Hepatocyte (in vitro differentiated cells): ENCODE measurements around the gene TRPM1. TPM values are rescaled to one million over a fixed set of nuclear protein-coding genes. Genes with fewer than 3 reads are reported as not detected.

ENCODE experiments used
- DNase-seq: peaks from one replicate; pipeline ENCODE4 v3.0.0-alpha.2; 2016; ENCODE audit warnings: low spot score
- H2AFZ ChIP-seq: fragments of 200-600 bp; sonication (generic); 2 replicates; pipeline ENCODE4 v1.6.0; 2016; ENCODE audit warnings: antibody characterized with exemption, mild to moderate bottlenecking
- H3K27ac ChIP-seq: fragments of 200-600 bp; sonication (generic); 2 replicates; pipeline ENCODE4 v1.5.1; 2016; ENCODE audit warnings: mild to moderate bottlenecking
- H3K27me3 ChIP-seq: fragments of 200-600 bp; sonication (generic); 2 replicates; pipeline ENCODE4 v1.6.1; 2016
- H3K36me3 ChIP-seq: fragments of 200-600 bp; sonication (generic); replicated peaks from 2 replicates; pipeline ENCODE4 v1.5.1; 2016; ENCODE audit warnings: low read depth; ENCODE audit not compliant: insufficient read depth
- H3K4me1 ChIP-seq: fragments of 200-600 bp; sonication (generic); 2 replicates; pipeline ENCODE4 v1.5.1; 2016; ENCODE audit warnings: mild to moderate bottlenecking, moderate library complexity; ENCODE audit not compliant: insufficient read depth
- H3K4me2 ChIP-seq: fragments of 200-600 bp; sonication (generic); 2 replicates; pipeline ENCODE4 v1.6.0; 2016
- H3K4me3 ChIP-seq: fragments of 200-600 bp; sonication (generic); 2 replicates; pipeline ENCODE4 v1.5.1; 2016; ENCODE audit warnings: mild to moderate bottlenecking
- H3K79me2 ChIP-seq: fragments of 200-600 bp; sonication (generic); 2 replicates; pipeline ENCODE4 v1.6.0; 2017; ENCODE audit warnings: mild to moderate bottlenecking
- H3K9me2 ChIP-seq: fragments of 200-600 bp; sonication (generic); replicated peaks from 2 replicates; pipeline ENCODE4 v1.6.0; 2017; ENCODE audit warnings: mild to moderate bottlenecking; ENCODE audit not compliant: insufficient read depth
- H3K9me3 ChIP-seq: fragments of 200-600 bp; sonication (generic); 2 replicates; pipeline ENCODE4 v1.5.1; 2016; ENCODE audit warnings: low read depth, mild to moderate bottlenecking
- H4K20me1 ChIP-seq: fragments of 200-600 bp; sonication (generic); 2 replicates; pipeline ENCODE4 v1.6.0; 2016; ENCODE audit warnings: mild to moderate bottlenecking; ENCODE audit not compliant: insufficient read depth, poor library complexity, severe bottlenecking
- CTCF ChIP-seq: fragments of 200-600 bp; sonication (generic); IDR thresholded peaks from 2 replicates; pipeline ENCODE4 v1.5.1; 2016; ENCODE audit warnings: antibody characterized with exemption, mild to moderate bottlenecking; ENCODE audit not compliant: poor library complexity
- EZH2 ChIP-seq: fragments of 200-600 bp; sonication (generic); IDR thresholded peaks from 2 replicates; pipeline ENCODE4 v1.6.1; 2016; ENCODE audit warnings: antibody characterized with exemption, mild to moderate bottlenecking, borderline replicate concordance
- EZH2phosphoT487 ChIP-seq: fragments of 200-600 bp; sonication (generic); IDR thresholded peaks from one replicate; pipeline ENCODE4 v1.6.1; 2018; ENCODE audit warnings: antibody characterized with exemption, mild to moderate bottlenecking, low read depth, moderate library complexity; ENCODE audit not compliant: unreplicated experiment, severe bottlenecking
- WGBS: methylation state at CpG from one replicate; pipeline ENCODE4 v1.1.6; 2016; ENCODE audit warnings: low lambda C conversion rate; ENCODE audit errors: missing lambda C conversion rate; 5-methylcytosine and 5-hydroxymethylcytosine counted together
- polyA plus RNA-seq: library from polyadenylated mRNA; unstranded; fragments of >200 nt; fragmentation: Nextera tagmentation; extraction: Ambion mirVana; gene quantifications from 2 replicates; pipeline ENCODE4 v1.2.1, GENCODE V29; 2016
- total RNA-seq: library from RNA; depleted of rRNA; stranded (reverse); fragments of >200 nt; gene quantifications from 2 replicates; pipeline ENCODE4 v1.2.3, GENCODE V29; 2014

Gene TRPM1
- total RNA-seq (not detected in 2 replicates), polyA plus RNA-seq (not detected in 2 replicates)

GRCh38 chr15:31101262-31102038 lies at the start of gene TRPM1:
Gene TRPM1, minus strand, starts transcription at chr15:31101725. Its CDS starts 20,370 bp downstream, at chr15:31081355.
- H3K4me2 ChIP-seq, result no peak within 1 kb of the TSS
- DNase-seq, result no peak

DNA sequence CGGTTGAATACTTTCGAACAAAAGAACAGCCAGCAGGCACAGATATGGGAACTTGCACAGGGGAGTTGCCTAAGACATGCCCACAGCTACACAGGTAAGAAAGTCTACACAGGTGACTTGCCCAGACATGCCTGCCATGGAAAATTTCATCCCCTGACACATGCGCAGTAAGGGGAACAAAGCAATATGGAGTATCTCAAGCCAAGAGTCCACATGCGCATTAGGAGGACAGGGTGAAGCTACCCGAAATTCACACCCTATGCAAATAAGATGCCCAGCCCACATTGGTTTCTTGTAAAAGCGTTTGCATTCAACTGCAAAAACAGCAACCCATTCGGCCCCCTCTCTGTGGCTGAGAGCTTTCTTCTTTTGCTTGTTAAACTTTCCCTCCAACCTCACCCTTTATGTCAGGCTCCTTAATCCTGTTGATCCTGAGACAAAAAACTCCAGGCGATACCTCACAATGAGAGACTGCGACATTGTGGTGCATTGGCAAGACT lies 49.3 kb upstream of the TRPM1 start:
- WGBS, result 73% methylated on average over 9 of the region's 9 CpGs
- no peak for DNase-seq
- Histone ChIP-seq H3K9me2 (no peaks in the 10 kb centered on the region), H3K4me3 (no peak overlapping the region), H3K9me3 (no peaks in the 10 kb centered on the region), H3K79me2 (no peaks in the 10 kb centered on the region), H3K27me3 (no peaks in the 10 kb centered on the region), H2AFZ (no peak overlapping the region), H3K27ac (no peak overlapping the region), H3K4me2 (no peak overlapping the region), H3K36me3 (no peaks in the 10 kb centered on the region), H4K20me1 (no peaks in the 10 kb centered on the region), H3K4me1 (no peaks in the 10 kb centered on the region)
- TF ChIP-seq CTCF (no peak), EZH2 (no peak), EZH2phosphoT487 (no peak)

More at GRCh38 chr15:31101262-31102038, at the start of gene TRPM1:
- WGBS, result 75% methylated on average over 5 of the region's 5 CpGs
- no peak within 1 kb of the TSS for H3K4me3 ChIP-seq
- no peaks in the 10 kb centered on the region for H4K20me1 ChIP-seq
- H3K9me2 ChIP-seq, result no peaks in the 10 kb centered on the region
- H3K27ac ChIP-seq, result no peak within 1 kb of the TSS
- no peaks in the 10 kb centered on the region for H3K9me3 ChIP-seq
- H3K27me3 ChIP-seq, result no peaks in the 10 kb centered on the region
- H3K36me3 ChIP-seq, result no peaks in the 10 kb centered on the region
- TF ChIP-seq CTCF (no peak), EZH2phosphoT487 (no peak), EZH2 (no peak)
- no peak within 1 kb of the TSS for H2AFZ ChIP-seq
- H3K4me1 ChIP-seq, result peaks cover 12% of the 10 kb centered on the region
- H3K79me2 ChIP-seq, result no peaks in the 10 kb centered on the region

DNA sequence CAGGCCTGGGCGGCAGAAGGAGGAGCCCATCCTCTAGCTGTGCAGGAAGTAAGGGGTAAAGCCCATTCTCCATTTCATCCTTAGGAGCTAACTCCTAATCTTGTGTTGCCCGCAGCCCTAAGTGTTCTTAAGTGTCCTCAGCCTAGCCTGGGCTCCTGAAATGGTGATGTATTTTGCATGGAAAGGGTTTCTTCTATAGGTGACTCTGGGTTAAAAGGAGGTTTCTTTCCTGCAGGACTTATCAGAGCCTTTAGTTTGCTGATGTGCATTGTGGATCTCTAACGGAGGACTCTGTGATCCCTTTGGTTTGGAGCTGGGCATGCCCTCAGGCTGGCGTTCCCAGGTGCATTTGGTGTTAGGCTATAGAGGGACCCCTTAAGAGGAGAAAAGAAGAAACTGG lies 48.5 kb upstream of the TRPM1 start:
- no peaks in the 10 kb centered on the region for H3K36me3 ChIP-seq
- DNase-seq, result no peak
- no peak for TF ChIP-seq EZH2
- no peak for TF ChIP-seq CTCF
- TF ChIP-seq EZH2phosphoT487, result no peak
- no peak overlapping the region for H3K4me3 ChIP-seq
- H3K4me2 ChIP-seq, result no peak overlapping the region
- H3K27ac ChIP-seq, result no peak overlapping the region
- no peaks in the 10 kb centered on the region for H3K9me2 ChIP-seq
- no peak overlapping the region for H2AFZ ChIP-seq
- no peaks in the 10 kb centered on the region for H4K20me1 ChIP-seq
- H3K9me3 ChIP-seq, result no peaks in the 10 kb centered on the region
- H3K4me1 ChIP-seq, result no peaks in the 10 kb centered on the region
- no peaks in the 10 kb centered on the region for H3K79me2 ChIP-seq
- 96% methylated on average over 4 of the region's 4 CpGs for WGBS
- H3K27me3 ChIP-seq, result no peaks in the 10 kb centered on the region
